C4-2B (cell line): Measurements from ENCODE around the gene NMNAT3.

Experiments
- CTCF ChIP-seq: fragments of 450-650 bp; conservative IDR thresholded peaks from 2 replicates; pipeline ENCODE4 v1.5.1; 2017; ENCODE audit warnings: mild to moderate bottlenecking
- ZFX ChIP-seq: fragments of 450-650 bp; IDR thresholded peaks from 2 replicates; pipeline ENCODE4 v1.6.1; 2017

DNA sequence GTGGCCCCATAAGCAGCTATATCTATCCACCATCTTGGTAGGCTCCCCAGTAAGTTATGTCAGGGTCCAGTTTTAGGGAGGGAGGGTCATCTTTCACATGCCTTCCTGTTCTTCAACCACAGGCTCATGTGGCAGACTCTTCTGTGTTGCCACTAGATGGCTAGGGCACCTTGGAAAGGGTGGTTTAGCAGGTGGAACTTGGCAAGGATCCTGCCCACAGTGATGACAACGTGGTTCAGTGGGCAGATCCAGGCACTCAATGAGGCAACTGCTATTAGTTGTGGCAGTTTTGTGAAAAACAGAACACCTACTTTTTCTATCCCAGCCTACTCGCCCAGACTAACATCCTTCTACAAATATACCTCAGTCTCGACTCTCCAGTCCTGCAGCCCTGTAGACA, 131.0 kb downstream of the NMNAT3 start:
- TF ChIP-seq CTCF (no peak), ZFX (no peak)
